Gastrocnemius medialis (tissue), 4 donors: ENCODE measurements around the gene NECAB3. TPM values are rescaled to one million over a fixed set of nuclear protein-coding genes. Genes with fewer than 3 reads are reported as not detected.

ENCODE experiments used
- ATAC-seq, 2 donors: fragments of 150-250 bp; one replicate each; pipeline ENCODE4 v1.9.1; 2016
- DNase-seq, 2 donors: peaks; one replicate each; pipeline ENCODE4 v3.0.0-alpha.2; 2019
- H3K27ac ChIP-seq, 4 donors: fragments of 200-600 bp; sonication (generic); 1 replicate in 1 of 4; 2 replicates in 3 of 4; pipeline ENCODE4 v1.5.1; 2016 to 2018; ENCODE audit warnings: mild to moderate bottlenecking in 2 of 4, moderate library complexity in 1 of 4
- H3K27me3 ChIP-seq, 3 donors: fragments of 200-600 bp; sonication (generic) in 2 of 3; 1 replicate in 1 of 3; 2 replicates in 2 of 3; pipeline versions ENCODE4 v1.5.1 to v1.6.0; 2016 to 2019; ENCODE audit warnings: mild to moderate bottlenecking in 1 of 3, moderate library complexity in 1 of 3
- H3K36me3 ChIP-seq, 2 donors: fragments of 200-600 bp; sonication (generic) in 1 of 2; one replicate each; pipeline ENCODE4 v1.5.1; 2017 to 2018
- H3K4me1 ChIP-seq, 2 donors: fragments of 200-600 bp; sonication (generic) in 1 of 2; one replicate each; pipeline ENCODE4 v1.5.1; 2016 to 2017; ENCODE audit warnings: mild to moderate bottlenecking in 2 of 2
- H3K4me3 ChIP-seq, 4 donors: fragments of 200-600 bp; sonication (generic) in 3 of 4; 1 replicate in 1 of 4; 2 replicates in 3 of 4; pipeline ENCODE4 v1.5.1; 2016 to 2019; ENCODE audit warnings: mild to moderate bottlenecking in 2 of 4
- H3K9me3 ChIP-seq, 3 donors: fragments of 200-600 bp; sonication (generic) in 2 of 3; 1 replicate in 1 of 3; 2 replicates in 2 of 3; pipeline ENCODE4 v1.5.1; 2016 to 2019
- POLR2A ChIP-seq, 2 donors: fragments of 450-650 bp; IDR thresholded peaks; one replicate each; pipeline ENCODE4 v1.6.1; 2017; ENCODE audit warnings: antibody characterized with exemption in 2 of 2, mild to moderate bottlenecking in 2 of 2, moderate library complexity in 2 of 2
- in situ Hi-C, 4 donors: fragments of 200-750 bp; cut with MboI; loops; one replicate each; pipeline versions ENCODE4 v1.15.0 to v1.8.0; 2017; ENCODE audit warnings: low sequenced_read_pairs in 4 of 4
- intact Hi-C: fragments of 100-400 bp; cut with DNase I; formaldehyde crosslinking; loops from one replicate; pipeline ENCODE4 v1.15.1; 2023; ENCODE audit warnings: low total_unique reads
- total RNA-seq, 4 donors: library from RNA; depleted of rRNA; stranded (reverse); fragments of >200 nt; gene quantifications; one replicate each; pipeline versions ENCODE4 v1.1.0 to v1.2.3, GENCODE V29; 2016
- TF ChIP-seq, protein P1 (sequence below), 5 experiments: fragments of 450-650 bp in 3 of 5; fragments of 200-600 bp in 2 of 5; sonication (generic) in 2 of 5; IDR thresholded peaks in 4 of 5; conservative IDR thresholded peaks in 1 of 5; 1 replicate in 4 of 5; 2 replicates in 1 of 5; pipeline ENCODE4 v1.5.1; 2016 to 2019; ENCODE audit warnings: antibody characterized with exemption in 5 of 5, mild to moderate bottlenecking in 3 of 5, moderate library complexity in 3 of 5

The NECAB3 gene
- total RNA-seq, 4 donors from 2014 or later, result 72.3 to 127 (median 107) TPM

DNA sequence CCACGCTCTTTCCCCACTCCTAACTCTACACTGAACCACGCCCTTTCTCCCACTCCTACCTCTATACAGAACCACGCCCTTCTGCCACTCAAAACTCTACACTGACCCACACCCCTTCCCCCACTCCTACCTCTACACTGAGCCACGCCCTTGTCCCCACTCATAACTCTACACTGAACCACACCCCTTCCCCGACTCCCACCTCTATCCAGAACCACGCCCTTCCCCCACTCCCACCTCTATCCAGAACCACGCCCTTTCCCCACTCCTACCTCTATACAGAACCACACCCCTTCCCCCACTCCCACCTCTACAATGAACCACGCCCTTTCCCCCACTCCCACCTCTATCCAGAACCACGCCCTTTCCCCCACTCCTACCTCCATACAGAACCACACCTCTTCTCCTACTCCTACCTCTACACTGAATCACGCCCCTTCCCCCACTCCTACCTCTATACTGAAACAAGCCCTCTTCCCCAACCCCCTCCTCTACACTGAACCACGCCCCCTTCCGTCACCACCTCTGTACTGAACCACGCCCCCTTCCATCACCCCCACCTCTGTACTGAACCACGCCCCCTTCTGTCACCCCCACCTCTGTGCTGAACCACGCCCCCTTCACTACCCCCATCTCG is 35.8 kb upstream of the NECAB3 start:
- no peak for DNase-seq
- Histone ChIP-seq H3K4me1 (no peaks in the 10 kb centered on the region), H3K4me3 (no peak overlapping the region), H3K27me3 (no peaks in the 10 kb centered on the region), H3K36me3 (peaks cover 0 to 41% of the 10 kb centered on the region in 2 donors), H3K9me3 (no peaks in the 10 kb centered on the region), H3K27ac (no peak overlapping the region)
- ATAC-seq, result no peak
- TF ChIP-seq, protein P1, sequence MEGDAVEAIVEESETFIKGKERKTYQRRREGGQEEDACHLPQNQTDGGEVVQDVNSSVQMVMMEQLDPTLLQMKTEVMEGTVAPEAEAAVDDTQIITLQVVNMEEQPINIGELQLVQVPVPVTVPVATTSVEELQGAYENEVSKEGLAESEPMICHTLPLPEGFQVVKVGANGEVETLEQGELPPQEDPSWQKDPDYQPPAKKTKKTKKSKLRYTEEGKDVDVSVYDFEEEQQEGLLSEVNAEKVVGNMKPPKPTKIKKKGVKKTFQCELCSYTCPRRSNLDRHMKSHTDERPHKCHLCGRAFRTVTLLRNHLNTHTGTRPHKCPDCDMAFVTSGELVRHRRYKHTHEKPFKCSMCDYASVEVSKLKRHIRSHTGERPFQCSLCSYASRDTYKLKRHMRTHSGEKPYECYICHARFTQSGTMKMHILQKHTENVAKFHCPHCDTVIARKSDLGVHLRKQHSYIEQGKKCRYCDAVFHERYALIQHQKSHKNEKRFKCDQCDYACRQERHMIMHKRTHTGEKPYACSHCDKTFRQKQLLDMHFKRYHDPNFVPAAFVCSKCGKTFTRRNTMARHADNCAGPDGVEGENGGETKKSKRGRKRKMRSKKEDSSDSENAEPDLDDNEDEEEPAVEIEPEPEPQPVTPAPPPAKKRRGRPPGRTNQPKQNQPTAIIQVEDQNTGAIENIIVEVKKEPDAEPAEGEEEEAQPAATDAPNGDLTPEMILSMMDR (IDR thresholded peaks at IDR 0.05 in 4 of 5, conservative IDR thresholded peaks at IDR 0.05 in 1 of 5), result no peak
- no peak for TF ChIP-seq POLR2A (IDR thresholded peaks at IDR 0.05)
- in situ Hi-C loops (no loop called here), intact Hi-C loops (no loop called here)

DNA sequence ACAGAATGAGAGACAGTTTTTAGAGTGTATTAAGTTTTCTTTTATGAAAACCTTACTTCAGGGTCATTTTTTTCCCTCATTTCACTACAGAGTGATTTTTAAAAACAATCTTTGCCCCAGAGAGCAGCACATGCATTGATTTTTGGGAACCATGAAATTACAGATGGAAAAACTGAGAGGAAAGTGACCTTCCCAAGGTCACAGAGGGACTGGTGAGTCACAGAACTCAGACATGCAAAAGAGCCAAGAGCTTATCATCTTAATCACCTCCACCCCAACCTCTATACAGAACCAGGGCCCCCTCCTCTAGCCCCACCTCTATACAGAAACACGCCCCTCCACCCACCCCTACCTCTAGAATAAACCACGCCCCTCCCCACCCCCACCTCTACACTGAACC is 35.2 kb upstream of the NECAB3 start:
- Histone ChIP-seq H3K27ac (no peak overlapping the region), H3K27me3 (no peaks in the 10 kb centered on the region), H3K4me3 (no peak overlapping the region), H3K9me3 (no peaks in the 10 kb centered on the region), H3K4me1 (no peaks in the 10 kb centered on the region), H3K36me3 (peaks cover 0 to 40% of the 10 kb centered on the region in 2 donors)
- no peak for TF ChIP-seq POLR2A (IDR thresholded peaks at IDR 0.05)
- TF ChIP-seq, protein P1 (IDR thresholded peaks at IDR 0.05 in 4 of 5, conservative IDR thresholded peaks at IDR 0.05 in 1 of 5), result no peak
- ATAC-seq, result no peak
- intact Hi-C loops (no loop called here), in situ Hi-C loops (no loop called here)
- no peak for DNase-seq

DNA sequence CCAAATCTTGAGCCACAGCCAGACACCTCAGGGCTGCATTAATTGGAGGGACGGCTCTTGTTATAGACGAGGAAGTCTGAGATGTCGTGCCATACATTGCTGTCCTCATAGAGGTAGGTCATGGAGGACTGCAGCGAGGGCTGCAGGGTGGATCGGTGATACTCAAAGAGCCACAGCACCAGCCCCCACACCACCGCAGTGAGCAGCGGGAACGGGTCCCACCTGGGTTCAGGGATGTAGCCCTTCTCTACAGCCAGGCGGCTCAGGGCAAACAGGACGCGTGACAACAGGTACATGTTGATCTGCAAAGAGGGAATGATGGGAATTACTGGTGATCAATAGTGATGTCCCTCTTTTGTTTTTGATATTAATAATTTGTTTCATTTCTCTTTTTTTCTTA is 33.4 kb upstream of the NECAB3 start:
- Histone ChIP-seq H3K36me3 (peaks cover 0 to 26% of the 10 kb centered on the region in 2 donors), H3K4me1 (no peaks in the 10 kb centered on the region), H3K27me3 (no peaks in the 10 kb centered on the region), H3K9me3 (no peaks in the 10 kb centered on the region), H3K27ac (no peak overlapping the region), H3K4me3 (no peak overlapping the region)
- in situ Hi-C loops (no loop called here), intact Hi-C loops (no loop called here)
- DNase-seq, result no peak
- ATAC-seq, result no peak
- TF ChIP-seq, protein P1 (IDR thresholded peaks at IDR 0.05 in 4 of 5, conservative IDR thresholded peaks at IDR 0.05 in 1 of 5), result no peak
- no peak for TF ChIP-seq POLR2A (IDR thresholded peaks at IDR 0.05)

DNA sequence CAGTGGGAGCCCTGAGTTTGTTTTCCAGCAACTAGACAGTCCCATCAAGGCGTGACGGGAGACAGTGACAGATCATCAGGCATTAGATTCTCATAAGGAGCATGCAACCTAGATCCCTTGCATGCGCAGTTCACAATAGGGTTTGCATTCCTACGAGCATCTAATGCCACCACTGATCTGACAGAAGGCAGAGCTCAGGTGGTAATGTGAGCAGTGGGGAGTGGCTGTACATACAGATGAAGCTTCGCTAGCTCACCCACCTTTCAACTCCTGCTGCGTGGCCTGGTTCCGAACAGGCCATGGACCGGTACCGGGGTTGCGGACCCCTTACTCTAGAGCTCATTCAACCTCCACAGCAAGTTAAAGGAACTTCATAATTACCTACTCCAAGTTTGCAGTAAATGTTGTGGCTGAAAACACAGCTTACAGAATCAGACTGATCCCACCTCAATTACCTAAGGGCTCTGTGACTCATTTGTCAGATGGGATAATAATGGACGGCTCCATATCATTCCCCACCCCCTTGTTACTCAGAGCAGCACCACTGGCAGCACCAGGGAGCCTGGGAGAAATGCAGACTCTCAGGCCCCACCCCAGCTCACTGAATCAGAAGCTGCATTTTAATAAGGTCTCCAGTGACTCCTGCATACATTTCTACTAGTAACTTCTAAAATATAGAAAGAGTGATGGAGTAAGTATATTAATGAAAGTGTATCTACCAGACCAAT is 30.1 kb upstream of the NECAB3 start:
- no peaks in the 10 kb centered on the region for H3K4me1 ChIP-seq
- DNase-seq, result no peak
- no peak overlapping the region for H3K27ac ChIP-seq
- no peak for TF ChIP-seq POLR2A (IDR thresholded peaks at IDR 0.05)
- TF ChIP-seq, protein P1 (IDR thresholded peaks at IDR 0.05 in 4 of 5, conservative IDR thresholded peaks at IDR 0.05 in 1 of 5), result no peak
- no peak for ATAC-seq
- H3K9me3 ChIP-seq, result no peaks in the 10 kb centered on the region
- intact Hi-C loops (no loop called here), in situ Hi-C loops (no loop called here)
- H3K27me3 ChIP-seq, result no peaks in the 10 kb centered on the region
- peaks cover 0 to 11% of the 10 kb centered on the region in 2 donors for H3K36me3 ChIP-seq
- H3K4me3 ChIP-seq, result no peak overlapping the region
